Prostate gland (tissue), 2 donors: ENCODE data around the gene ZNF785. TPM values are rescaled to one million over a fixed set of nuclear protein-coding genes. Genes with fewer than 3 reads are reported as not detected.

Source experiments
- DNase-seq: peaks from one replicate; pipeline ENCODE4 v3.0.0-alpha.2; 2019; ENCODE audit warnings: low spot score
- H3K27ac ChIP-seq, 2 donors: fragments of 200-600 bp; sonication (generic); 2 replicates each; pipeline ENCODE4 v1.5.1; 2017 to 2019
- H3K27me3 ChIP-seq: fragments of 200-600 bp; sonication (generic); replicated peaks from 2 replicates; pipeline ENCODE4 v1.5.1; 2019; ENCODE audit not compliant: insufficient read depth
- H3K36me3 ChIP-seq, 2 donors: fragments of 200-600 bp; sonication (generic); 1 replicate in 1 of 2; 2 replicates in 1 of 2; pipeline versions ENCODE4 v1.5.1 to v1.8.1; 2017 to 2019
- H3K4me1 ChIP-seq: fragments of 200-600 bp; sonication (generic); replicated peaks from 2 replicates; pipeline ENCODE4 v1.5.1; 2019
- H3K4me3 ChIP-seq, 2 donors: fragments of 200-600 bp; sonication (generic); 2 replicates each; pipeline ENCODE4 v1.5.1; 2017 to 2019
- H3K9me3 ChIP-seq: fragments of 200-600 bp; sonication (generic); 2 replicates; pipeline ENCODE4 v1.5.1; 2017
- CTCF ChIP-seq, 4 experiments: fragments of 200-600 bp in 2 of 4; fragments of 450-650 bp in 2 of 4; sonication (generic) in 2 of 4; IDR thresholded peaks; 1 replicate in 3 of 4; 2 replicates in 1 of 4; pipeline ENCODE4 v1.5.1; 2016 to 2019; ENCODE audit warnings: antibody characterized with exemption in 4 of 4, mild to moderate bottlenecking in 2 of 4, moderate library complexity in 2 of 4
- POLR2A ChIP-seq: fragments of 450-650 bp; IDR thresholded peaks from one replicate; pipeline ENCODE4 v1.6.1; 2016; ENCODE audit warnings: antibody characterized with exemption, mild to moderate bottlenecking
- POLR2AphosphoS5 ChIP-seq: sonication (generic); formaldehyde crosslinking; IDR thresholded peaks from one replicate; pipeline ENCODE4 v1.6.1; 2017; ENCODE audit warnings: antibody characterized with exemption
- WGBS: methylation state at CpG from one replicate; pipeline ENCODE4 v1.1.5; 2018; 5-methylcytosine and 5-hydroxymethylcytosine counted together
- intact Hi-C: fragments of 100-400 bp; cut with DNase I; formaldehyde crosslinking; loops from one replicate; pipeline ENCODE4 v1.14.2; 2022
- total RNA-seq, 2 donors: library from RNA; depleted of rRNA; stranded (reverse); fragments of >200 nt; gene quantifications; one replicate each; pipeline ENCODE4 v1.1.0, GENCODE V29; 2016

The ZNF785 gene
- total RNA-seq, 2 donors from 2014 or later = 16.9 to 18.9 TPM

GRCh38 chr16:30567991-30568638 is 17.4 kb downstream of the ZNF785 start:
- Histone ChIP-seq H3K9me3 (no peaks in the 10 kb centered on the region), H3K27ac (peak overlapping the region in 1 of 2 donors; percentile 28), H3K4me1 (peaks cover 6% of the 10 kb centered on the region), H3K36me3 (no peaks in the 10 kb centered on the region), H3K27me3 (no peaks in the 10 kb centered on the region), H3K4me3 (no peak overlapping the region)
- intact Hi-C loops = no loop called here
- peak; percentile 58 for DNase-seq
- TF ChIP-seq POLR2AphosphoS5 (peak; percentile 81), CTCF (IDR thresholded peaks at IDR 0.05) (no peak), POLR2A (peak; percentile 32)
- 34% methylated on average over 6 of the region's 6 CpGs for WGBS

GRCh38 chr16:30567160-30567990 is 18.1 kb downstream of the ZNF785 start:
- no peak for TF ChIP-seq CTCF (IDR thresholded peaks at IDR 0.05)
- TF ChIP-seq POLR2AphosphoS5 = no peak
- no peak for TF ChIP-seq POLR2A
- H3K4me1 ChIP-seq = peaks cover 3% of the 10 kb centered on the region
- H3K9me3 ChIP-seq = no peaks in the 10 kb centered on the region
- peak overlapping the region in 1 of 2 donors; percentile 28 for H3K27ac ChIP-seq
- no peaks in the 10 kb centered on the region for H3K27me3 ChIP-seq
- DNase-seq = no peak
- intact Hi-C loops = no loop called here
- H3K4me3 ChIP-seq = no peak overlapping the region
- no peaks in the 10 kb centered on the region for H3K36me3 ChIP-seq
- WGBS = 76% methylated on average over 14 of the region's 14 CpGs

GRCh38 chr16:30566531-30566930 is 19.0 kb downstream of the ZNF785 start:
- Histone ChIP-seq H3K4me3 (no peak overlapping the region), H3K27me3 (no peaks in the 10 kb centered on the region), H3K9me3 (no peaks in the 10 kb centered on the region), H3K27ac (no peak overlapping the region), H3K4me1 (no peaks in the 10 kb centered on the region), H3K36me3 (no peaks in the 10 kb centered on the region)
- intact Hi-C loops = no loop called here
- TF ChIP-seq CTCF (IDR thresholded peaks at IDR 0.05) = no peak
- no peak for TF ChIP-seq POLR2A
- no peak for TF ChIP-seq POLR2AphosphoS5
- no peak for DNase-seq
- WGBS = 88% methylated on average over 4 of the region's 4 CpGs

DNA sequence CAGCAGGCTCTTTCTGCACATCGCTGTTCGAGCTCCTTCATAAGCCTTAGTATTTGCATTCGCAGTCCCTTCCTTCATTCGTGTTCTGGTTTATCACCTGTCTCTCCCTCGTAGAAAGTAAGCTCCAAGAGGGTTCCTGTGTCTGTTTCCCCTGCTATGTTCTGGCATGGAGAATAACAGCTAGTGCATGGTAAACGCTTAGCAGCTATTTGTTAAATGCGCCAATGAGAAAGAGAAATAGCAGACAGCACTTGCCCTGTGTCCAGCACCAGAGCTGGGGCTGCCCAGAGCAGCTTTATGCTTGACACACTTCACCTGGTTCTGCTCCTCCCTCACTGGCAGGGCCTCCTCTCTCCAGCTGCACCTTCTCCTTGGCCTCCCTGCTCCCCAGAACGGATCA is 19.5 kb downstream of the ZNF785 start:
- Histone ChIP-seq H3K27ac (no peak overlapping the region), H3K4me3 (no peak overlapping the region), H3K9me3 (no peaks in the 10 kb centered on the region), H3K27me3 (no peaks in the 10 kb centered on the region), H3K4me1 (no peaks in the 10 kb centered on the region), H3K36me3 (no peaks in the 10 kb centered on the region)
- TF ChIP-seq CTCF (IDR thresholded peaks at IDR 0.05) (no peak), POLR2A (no peak), POLR2AphosphoS5 (no peak)
- intact Hi-C loops = no loop called here
- DNase-seq = no peak
- 55% methylated on average over 8 of the region's 8 CpGs for WGBS
